ENCODE measurements around the gene CILP2. TPM values are rescaled to one million over a fixed set of nuclear protein-coding genes. Genes with fewer than 3 reads are reported as not detected.

The CILP2 gene
- total RNA-seq, 1 donor from 2014 or later, result 2.4 TPM

GRCh38 chr19:19498255-19498991, 39.6 kb upstream of the CILP2 start:
- Mint-ChIP-seq H3K4me3 (ENCODE audit: low read depth) (no peak overlapping the region), H3K4me1 (ENCODE audit: low read depth) (no peaks in the 10 kb centered on the region), H3K9me3 (ENCODE audit: low read depth) (no peaks in the 10 kb centered on the region), H3K36me3 (ENCODE audit: insufficient read depth) (peaks cover 18% of the 10 kb centered on the region), H3K27ac (no peak overlapping the region), H3K27me3 (no peaks in the 10 kb centered on the region)
- TF ChIP-seq CTCF (IDR thresholded peaks at IDR 0.05; ENCODE audit: unreplicated experiment), result no peak
- no peak for DNase-seq (ENCODE audit: low spot score, unreplicated experiment)

- H3K9me3 Mint-ChIP-seq (ENCODE audit: low read depth), result no peaks in the 10 kb centered on the region
- no peaks in the 10 kb centered on the region for H3K27me3 Mint-ChIP-seq
- peaks cover 22% of the 10 kb centered on the region for H3K36me3 Mint-ChIP-seq (ENCODE audit: insufficient read depth)
- DNase-seq (ENCODE audit: low spot score, unreplicated experiment), result no peak
- no peak overlapping the region for H3K27ac Mint-ChIP-seq
- TF ChIP-seq CTCF (IDR thresholded peaks at IDR 0.05; ENCODE audit: unreplicated experiment), result no peak
- no peaks in the 10 kb centered on the region for H3K4me1 Mint-ChIP-seq (ENCODE audit: low read depth)
- H3K4me3 Mint-ChIP-seq (ENCODE audit: low read depth), result no peak overlapping the region
Measured at GRCh38 chr19:19499272-19499995, 38.6 kb upstream of the CILP2 start.

GRCh38 chr19:19500975-19501644, 37.0 kb upstream of the CILP2 start:
- no peak for DNase-seq (ENCODE audit: low spot score, unreplicated experiment)
- Mint-ChIP-seq H3K9me3 (ENCODE audit: low read depth) (no peaks in the 10 kb centered on the region), H3K27me3 (no peaks in the 10 kb centered on the region), H3K36me3 (ENCODE audit: insufficient read depth) (peaks cover 17% of the 10 kb centered on the region), H3K4me1 (ENCODE audit: low read depth) (no peaks in the 10 kb centered on the region), H3K4me3 (ENCODE audit: low read depth) (no peak overlapping the region), H3K27ac (no peak overlapping the region)
- TF ChIP-seq CTCF (IDR thresholded peaks at IDR 0.05; ENCODE audit: unreplicated experiment), result no peak

- Mint-ChIP-seq H3K27ac (no peak overlapping the region), H3K4me3 (ENCODE audit: low read depth) (no peak overlapping the region), H3K4me1 (ENCODE audit: low read depth) (no peaks in the 10 kb centered on the region), H3K27me3 (no peaks in the 10 kb centered on the region), H3K36me3 (ENCODE audit: insufficient read depth) (peaks cover 20% of the 10 kb centered on the region), H3K9me3 (ENCODE audit: low read depth) (no peaks in the 10 kb centered on the region)
- TF ChIP-seq CTCF (IDR thresholded peaks at IDR 0.05; ENCODE audit: unreplicated experiment), result no peak
- no peak for DNase-seq (ENCODE audit: low spot score, unreplicated experiment)
Measured at GRCh38 chr19:19501798-19502197, 36.3 kb upstream of the CILP2 start.

- DNase-seq (ENCODE audit: low spot score, unreplicated experiment), result no peak
- H3K4me1 Mint-ChIP-seq (ENCODE audit: low read depth), result no peaks in the 10 kb centered on the region
Measured at GRCh38 chr19:19502281-19502680, 35.8 kb upstream of the CILP2 start.

More at GRCh38 chr19:19502281-19502680, 35.8 kb upstream of the CILP2 start:
- H3K4me3 Mint-ChIP-seq (ENCODE audit: low read depth), result no peak overlapping the region
- no peak overlapping the region for H3K27ac Mint-ChIP-seq
- peaks cover 19% of the 10 kb centered on the region for H3K36me3 Mint-ChIP-seq (ENCODE audit: insufficient read depth)
- no peak for TF ChIP-seq CTCF (IDR thresholded peaks at IDR 0.05; ENCODE audit: unreplicated experiment)
- H3K9me3 Mint-ChIP-seq (ENCODE audit: low read depth), result no peaks in the 10 kb centered on the region
- no peaks in the 10 kb centered on the region for H3K27me3 Mint-ChIP-seq
